NB4 (cell line): ENCODE measurements around the gene NR3C1.

ENCODE experiments used
- TF ChIP-seq, protein P1 (sequence below): IDR thresholded peaks from one replicate; pipeline ENCODE4 v1.5.1; 2012; ENCODE audit warnings: low read depth, low read length
- TF ChIP-seq, protein P2 (sequence below): IDR thresholded peaks from 2 replicates; pipeline ENCODE4 v1.6.1; 2011; ENCODE audit warnings: low read depth, low read length

- TF ChIP-seq, protein P1, sequence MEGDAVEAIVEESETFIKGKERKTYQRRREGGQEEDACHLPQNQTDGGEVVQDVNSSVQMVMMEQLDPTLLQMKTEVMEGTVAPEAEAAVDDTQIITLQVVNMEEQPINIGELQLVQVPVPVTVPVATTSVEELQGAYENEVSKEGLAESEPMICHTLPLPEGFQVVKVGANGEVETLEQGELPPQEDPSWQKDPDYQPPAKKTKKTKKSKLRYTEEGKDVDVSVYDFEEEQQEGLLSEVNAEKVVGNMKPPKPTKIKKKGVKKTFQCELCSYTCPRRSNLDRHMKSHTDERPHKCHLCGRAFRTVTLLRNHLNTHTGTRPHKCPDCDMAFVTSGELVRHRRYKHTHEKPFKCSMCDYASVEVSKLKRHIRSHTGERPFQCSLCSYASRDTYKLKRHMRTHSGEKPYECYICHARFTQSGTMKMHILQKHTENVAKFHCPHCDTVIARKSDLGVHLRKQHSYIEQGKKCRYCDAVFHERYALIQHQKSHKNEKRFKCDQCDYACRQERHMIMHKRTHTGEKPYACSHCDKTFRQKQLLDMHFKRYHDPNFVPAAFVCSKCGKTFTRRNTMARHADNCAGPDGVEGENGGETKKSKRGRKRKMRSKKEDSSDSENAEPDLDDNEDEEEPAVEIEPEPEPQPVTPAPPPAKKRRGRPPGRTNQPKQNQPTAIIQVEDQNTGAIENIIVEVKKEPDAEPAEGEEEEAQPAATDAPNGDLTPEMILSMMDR: no peak
- TF ChIP-seq, protein P2, sequence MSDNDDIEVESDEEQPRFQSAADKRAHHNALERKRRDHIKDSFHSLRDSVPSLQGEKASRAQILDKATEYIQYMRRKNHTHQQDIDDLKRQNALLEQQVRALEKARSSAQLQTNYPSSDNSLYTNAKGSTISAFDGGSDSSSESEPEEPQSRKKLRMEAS: no peak
Measured at GRCh38 chr5:143345671-143346440, 57.6 kb downstream of the NR3C1 start.
